Peyer's patch (tissue), 4 donors: Measurements from ENCODE around the gene IKZF3. TPM values are rescaled to one million over a fixed set of nuclear protein-coding genes. Genes with fewer than 3 reads are reported as not detected.

Experiments
- DNase-seq, 3 donors: peaks; one replicate each; pipeline ENCODE4 v3.0.0-alpha.2; 2017 to 2019
- H3K27ac ChIP-seq, 4 donors: fragments of 200-600 bp; sonication (generic); one replicate each; pipeline ENCODE4 v1.5.1; 2016 to 2019
- H3K27me3 ChIP-seq, 2 donors: fragments of 200-600 bp; sonication (generic); one replicate each; pipeline ENCODE4 v1.5.1; 2019
- H3K36me3 ChIP-seq, 3 donors: fragments of 200-600 bp; sonication (generic); one replicate each; pipeline ENCODE4 v1.5.1; 2016 to 2019
- H3K4me1 ChIP-seq, 4 donors: fragments of 200-600 bp; sonication (generic); one replicate each; pipeline ENCODE4 v1.5.1; 2016 to 2019
- H3K4me3 ChIP-seq, 4 donors: fragments of 200-600 bp; sonication (generic); 1 replicate in 3 of 4; 2 replicates in 1 of 4; pipeline ENCODE4 v1.5.1; 2016 to 2019; ENCODE audit warnings: mild to moderate bottlenecking in 1 of 4
- H3K9me3 ChIP-seq, 4 donors: fragments of 200-600 bp; sonication (generic); one replicate each; pipeline ENCODE4 v1.5.1; 2016 to 2019; ENCODE audit warnings: mild to moderate bottlenecking in 1 of 4
- POLR2A ChIP-seq, 2 donors: fragments of 450-650 bp; IDR thresholded peaks; one replicate each; pipeline ENCODE4 v1.5.1; 2017; ENCODE audit warnings: antibody characterized with exemption in 2 of 2, mild to moderate bottlenecking in 2 of 2, moderate library complexity in 2 of 2
- total RNA-seq, 4 donors: library from RNA; depleted of rRNA; stranded (reverse); fragments of >200 nt; gene quantifications; one replicate each; pipeline ENCODE4 v1.1.0, GENCODE V29; 2016
- TF ChIP-seq, protein P1 (sequence below), 6 experiments: fragments of 450-650 bp in 4 of 6; fragments of 200-600 bp in 2 of 6; sonication (generic) in 1 of 6; IDR thresholded peaks; one replicate each; pipeline ENCODE4 v1.5.1; 2017 to 2019; ENCODE audit warnings: antibody characterized with exemption in 6 of 6, mild to moderate bottlenecking in 3 of 6, moderate library complexity in 1 of 6

The IKZF3 gene
- total RNA-seq, 4 donors from 2014 or later, result 5.4 to 45.4 (median 7.0) TPM

DNA sequence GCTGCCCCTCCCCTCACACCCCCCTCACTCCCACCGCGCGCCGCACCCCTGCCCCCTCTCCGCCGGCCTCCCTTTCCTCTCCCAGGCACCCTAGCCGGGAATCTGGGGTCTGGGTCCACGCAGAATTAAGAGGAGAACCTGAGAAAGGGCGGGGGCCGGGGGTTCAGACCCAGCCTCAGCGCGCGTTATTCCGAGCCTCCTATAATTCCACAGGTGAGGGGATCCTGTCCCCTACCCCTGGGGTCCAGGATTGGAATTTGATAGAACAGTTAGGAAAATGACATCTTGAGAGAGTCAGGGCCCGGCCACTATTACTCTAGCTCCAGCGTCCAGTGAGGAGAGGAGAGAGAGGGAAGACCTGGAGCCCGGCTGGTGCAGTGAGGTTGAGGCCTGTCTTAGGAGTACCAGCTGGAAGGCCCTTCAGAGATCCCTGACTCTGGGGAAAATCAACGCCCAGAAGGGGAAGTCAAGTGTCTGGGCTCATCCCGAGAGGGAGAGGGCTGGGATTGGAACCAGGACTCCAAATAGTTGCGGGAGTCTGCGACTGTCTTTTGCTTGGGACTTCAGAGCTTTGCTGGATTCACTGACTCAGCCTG is 109.1 kb downstream of the IKZF3 start:
- peak in 1 of 3 donors; percentile 56 for DNase-seq
- peak overlapping the region; percentile 88 to 98 (median 96) for H3K27ac ChIP-seq
- H3K27me3 ChIP-seq, result no peaks in the 10 kb centered on the region
- no peaks in the 10 kb centered on the region for H3K36me3 ChIP-seq
- TF ChIP-seq POLR2A (IDR thresholded peaks at IDR 0.05), result no peak
- TF ChIP-seq, protein P1, sequence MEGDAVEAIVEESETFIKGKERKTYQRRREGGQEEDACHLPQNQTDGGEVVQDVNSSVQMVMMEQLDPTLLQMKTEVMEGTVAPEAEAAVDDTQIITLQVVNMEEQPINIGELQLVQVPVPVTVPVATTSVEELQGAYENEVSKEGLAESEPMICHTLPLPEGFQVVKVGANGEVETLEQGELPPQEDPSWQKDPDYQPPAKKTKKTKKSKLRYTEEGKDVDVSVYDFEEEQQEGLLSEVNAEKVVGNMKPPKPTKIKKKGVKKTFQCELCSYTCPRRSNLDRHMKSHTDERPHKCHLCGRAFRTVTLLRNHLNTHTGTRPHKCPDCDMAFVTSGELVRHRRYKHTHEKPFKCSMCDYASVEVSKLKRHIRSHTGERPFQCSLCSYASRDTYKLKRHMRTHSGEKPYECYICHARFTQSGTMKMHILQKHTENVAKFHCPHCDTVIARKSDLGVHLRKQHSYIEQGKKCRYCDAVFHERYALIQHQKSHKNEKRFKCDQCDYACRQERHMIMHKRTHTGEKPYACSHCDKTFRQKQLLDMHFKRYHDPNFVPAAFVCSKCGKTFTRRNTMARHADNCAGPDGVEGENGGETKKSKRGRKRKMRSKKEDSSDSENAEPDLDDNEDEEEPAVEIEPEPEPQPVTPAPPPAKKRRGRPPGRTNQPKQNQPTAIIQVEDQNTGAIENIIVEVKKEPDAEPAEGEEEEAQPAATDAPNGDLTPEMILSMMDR (IDR thresholded peaks at IDR 0.05), result no peak
- peaks cover 0 to 48% (median 18%) of the 10 kb centered on the region in 4 donors for H3K4me1 ChIP-seq
- no peaks in the 10 kb centered on the region for H3K9me3 ChIP-seq
- peak overlapping the region; percentile 44 to 88 (median 68) for H3K4me3 ChIP-seq

DNA sequence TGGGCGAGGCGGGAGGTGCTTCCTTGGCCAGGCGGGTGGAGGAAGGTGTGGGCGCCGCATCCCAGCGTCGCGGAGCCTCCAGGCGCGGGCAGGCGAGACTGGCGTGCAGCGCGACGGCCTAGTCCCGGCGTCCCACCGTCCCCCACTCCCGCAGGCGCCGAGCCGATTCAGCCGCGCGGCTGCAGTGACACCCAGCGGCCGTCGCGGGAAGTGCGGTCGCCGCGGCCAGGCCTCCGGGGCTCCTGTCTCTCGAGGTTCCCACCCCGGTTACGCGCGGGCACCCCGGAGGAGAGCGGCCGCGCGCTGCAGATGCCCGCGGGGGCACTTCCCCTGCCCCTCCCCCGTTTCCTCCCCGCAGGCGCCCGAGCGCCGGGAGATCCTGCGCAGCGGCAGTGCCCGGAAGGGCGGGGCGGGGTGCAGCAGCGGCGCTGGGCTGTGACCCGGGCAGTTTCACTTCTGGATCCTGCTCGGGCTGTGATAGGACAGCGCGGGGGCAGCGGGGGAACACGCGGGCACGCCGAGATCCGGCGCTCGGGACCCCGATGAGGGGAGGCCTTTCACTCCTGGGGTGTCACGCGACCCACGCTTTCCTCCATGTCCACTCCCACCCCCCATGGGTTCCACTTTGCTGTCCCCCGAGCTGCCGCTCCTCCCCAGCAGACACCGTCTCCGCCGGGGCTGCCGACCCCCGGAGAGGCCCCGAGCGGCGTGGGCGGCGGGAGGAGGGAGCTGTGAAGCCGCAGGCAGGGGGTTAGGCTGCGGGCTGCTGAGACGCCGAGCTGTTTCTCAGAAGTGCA is 109.8 kb downstream of the IKZF3 start:
- H3K27ac ChIP-seq, result peak overlapping the region; percentile 88 to 98 (median 96)
- peak; percentile 94 to 98 (median 97) for DNase-seq
- H3K4me1 ChIP-seq, result peaks cover 0 to 45% (median 19%) of the 10 kb centered on the region in 4 donors
- H3K27me3 ChIP-seq, result no peaks in the 10 kb centered on the region
- no peaks in the 10 kb centered on the region for H3K36me3 ChIP-seq
- H3K4me3 ChIP-seq, result peak overlapping the region; percentile 44 to 88 (median 68)
- no peaks in the 10 kb centered on the region for H3K9me3 ChIP-seq
- TF ChIP-seq, protein P1 (IDR thresholded peaks at IDR 0.05), result peak; percentile 94 to 100 (median 98)
- TF ChIP-seq POLR2A (IDR thresholded peaks at IDR 0.05), result peak; percentile 56 to 80

DNA sequence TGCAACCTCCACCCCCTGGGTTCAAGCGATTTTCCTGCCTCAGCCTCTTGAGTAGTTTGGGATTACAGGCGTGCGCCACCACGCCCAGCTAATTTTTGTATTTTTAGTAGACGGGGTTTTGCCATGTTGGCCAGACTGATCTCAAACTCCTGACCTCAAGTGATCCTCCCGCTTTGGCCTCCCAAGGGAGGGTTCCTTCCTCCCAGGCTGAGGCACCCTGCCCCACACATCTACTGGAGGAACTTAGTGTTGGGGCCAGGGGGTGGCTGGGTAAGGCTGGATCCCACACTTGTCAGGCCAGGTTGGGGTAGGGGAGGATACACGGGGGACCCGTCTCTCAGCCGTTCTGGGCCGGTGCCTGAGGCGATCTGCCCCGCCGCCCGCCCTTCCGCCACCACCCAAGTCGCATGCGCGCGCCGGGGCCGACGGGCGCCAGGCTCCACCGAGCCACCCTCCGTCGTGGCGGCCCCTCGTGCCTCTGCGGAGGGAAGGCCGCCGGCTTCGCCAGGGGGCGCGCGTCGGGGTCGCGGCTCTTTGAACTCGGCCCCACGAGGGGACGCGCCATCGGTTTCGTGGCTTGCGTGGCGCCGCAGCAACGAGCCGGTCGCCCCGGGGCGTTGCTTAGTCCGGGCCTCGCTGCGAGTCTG is 110.5 kb downstream of the IKZF3 start:
- peak in 2 of 3 donors; percentile 78 to 89 for DNase-seq
- Histone ChIP-seq H3K27me3 (no peaks in the 10 kb centered on the region), H3K9me3 (no peaks in the 10 kb centered on the region), H3K36me3 (no peaks in the 10 kb centered on the region), H3K4me1 (peaks cover 0 to 42% (median 19%) of the 10 kb centered on the region in 4 donors), H3K27ac (peak overlapping the region; percentile 88 to 98 (median 96)), H3K4me3 (peak overlapping the region; percentile 44 to 88 (median 68))
- TF ChIP-seq, protein P1 (IDR thresholded peaks at IDR 0.05), result no peak
- TF ChIP-seq POLR2A (IDR thresholded peaks at IDR 0.05), result peak in 1 of 2 donors; percentile 17

DNA sequence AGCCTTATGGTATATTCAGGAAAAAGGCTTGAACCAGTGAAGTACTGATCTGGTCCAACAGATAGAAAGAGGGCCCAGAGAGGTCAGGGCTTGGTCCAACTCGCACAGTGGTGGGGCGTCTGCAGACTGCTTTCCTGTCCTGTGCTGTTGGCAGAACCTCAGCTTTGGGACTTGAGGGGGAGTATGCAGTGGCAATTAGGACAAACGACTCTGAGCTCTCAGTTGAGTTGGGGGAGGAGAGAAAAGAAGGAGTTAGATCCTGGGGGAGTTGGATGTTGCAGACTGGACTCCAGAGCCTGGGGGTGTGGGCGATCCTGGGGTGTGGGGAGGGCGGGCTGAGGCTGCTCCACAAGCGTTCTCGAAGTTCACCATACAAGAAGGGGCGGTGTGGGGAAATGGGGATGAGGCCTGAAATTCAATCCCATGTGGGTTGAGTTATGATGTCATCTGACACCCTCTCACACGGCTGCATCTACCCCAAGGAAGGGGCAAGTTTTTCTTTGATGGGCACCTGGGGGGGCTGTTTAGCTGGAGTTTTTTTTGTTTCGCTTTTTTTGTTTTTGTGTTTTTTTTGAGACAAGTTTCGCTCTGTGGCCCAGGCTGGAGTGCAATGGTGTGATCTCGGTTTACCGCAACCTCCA is 111.8 kb downstream of the IKZF3 start:
- Histone ChIP-seq H3K4me1 (peaks cover 0 to 30% (median 14%) of the 10 kb centered on the region in 4 donors), H3K27me3 (no peaks in the 10 kb centered on the region), H3K27ac (no peak overlapping the region), H3K36me3 (no peaks in the 10 kb centered on the region), H3K4me3 (no peak overlapping the region), H3K9me3 (no peaks in the 10 kb centered on the region)
- TF ChIP-seq POLR2A (IDR thresholded peaks at IDR 0.05), result no peak
- TF ChIP-seq, protein P1 (IDR thresholded peaks at IDR 0.05), result no peak
- peak in 2 of 3 donors; percentile 24 to 44 for DNase-seq

DNA sequence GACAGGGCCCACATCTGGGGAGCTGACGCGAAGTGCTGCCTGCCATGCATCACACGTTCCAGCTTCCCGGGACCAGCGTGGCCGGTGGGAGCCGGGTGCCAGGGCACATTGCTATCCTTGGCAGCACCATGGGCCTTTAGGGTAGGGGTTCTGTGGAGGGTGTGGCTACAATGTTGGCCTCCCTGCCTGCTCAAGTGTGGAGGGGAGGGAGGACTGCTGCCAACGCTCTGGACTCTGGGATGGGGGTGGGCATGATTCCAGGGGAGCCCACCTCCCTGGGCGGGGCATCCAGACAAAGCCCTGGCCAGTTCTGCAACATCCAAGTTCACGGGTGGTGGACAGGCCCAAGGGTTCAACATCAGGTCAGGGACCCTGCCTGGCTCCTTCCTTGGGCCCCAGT is 112.5 kb downstream of the IKZF3 start:
- no peak overlapping the region for H3K4me3 ChIP-seq
- TF ChIP-seq, protein P1 (IDR thresholded peaks at IDR 0.05), result no peak
- no peak for TF ChIP-seq POLR2A (IDR thresholded peaks at IDR 0.05)
- H3K9me3 ChIP-seq, result no peaks in the 10 kb centered on the region
- H3K27me3 ChIP-seq, result no peaks in the 10 kb centered on the region
- H3K4me1 ChIP-seq, result peaks cover 0 to 28% (median 14%) of the 10 kb centered on the region in 4 donors
- H3K27ac ChIP-seq, result no peak overlapping the region
- peak in 2 of 3 donors; percentile 33 to 42 for DNase-seq
- no peaks in the 10 kb centered on the region for H3K36me3 ChIP-seq
